ENCODE measurements around the gene ZNF773. TPM values are rescaled to one million over a fixed set of nuclear protein-coding genes. Genes with fewer than 3 reads are reported as not detected.
"Not testable (repeated sequence)": the region's sequence is repeated elsewhere in the genome, so short reads cannot be mapped to it uniquely, and the experiment has no call there.

Gene ZNF773
- 13.9 TPM for total RNA-seq (ENCODE audit: unreplicated experiment)
- long read RNA-seq, transcript ZNF773-204 (4 exons, 2,019 nt) = major isoform, 9 of 12 reads
- long read RNA-seq, partial matches to known transcripts = 0 of 12 reads
- long read RNA-seq, other reads (novel, unspliced or antisense) = 1 of 12 reads

DNA sequence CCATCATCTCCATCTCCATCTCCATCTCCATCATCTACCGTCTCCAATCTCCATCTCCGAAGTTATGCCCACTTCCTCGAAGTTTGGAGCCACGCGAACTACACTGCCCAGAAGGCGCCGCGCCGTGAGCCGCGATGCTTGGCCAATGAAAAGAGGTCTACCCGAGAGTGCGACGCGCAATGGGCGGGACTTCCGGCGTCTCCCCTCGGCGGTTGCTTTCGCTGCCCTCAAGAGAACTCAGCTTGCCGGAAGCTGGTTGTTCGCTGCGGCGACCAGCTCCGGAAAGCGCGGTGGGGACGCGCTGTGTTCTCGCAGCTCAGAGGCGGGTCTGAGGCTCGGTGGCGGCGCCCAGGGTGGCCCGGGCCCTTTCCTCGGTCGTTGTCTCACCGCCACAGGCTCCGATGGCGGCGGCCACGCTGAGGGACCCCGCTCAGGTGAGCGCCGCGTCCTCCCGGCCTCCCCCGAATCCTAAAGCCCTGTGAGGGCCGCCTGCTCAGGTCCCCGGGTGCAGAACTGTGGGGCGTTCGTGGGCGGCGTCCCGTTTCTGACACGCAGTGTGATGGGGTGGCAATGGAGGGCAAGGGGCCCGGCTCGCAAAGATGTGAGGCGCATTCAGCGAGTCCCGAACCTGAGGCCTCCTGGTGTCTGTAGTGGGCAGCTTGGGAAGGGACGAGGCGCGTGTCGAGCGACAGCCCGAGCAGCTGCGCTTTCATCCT lies at the start of gene ZNF773:
ZNF773 (plus strand) TSS at position 259 of the 716 bp plus-strand sequence; CDS start at position 402, 143 bp downstream.
- peak within 1 kb of the TSS; percentile 92 for H3K4me3 Mint-ChIP-seq (ENCODE audit: unreplicated experiment)
- not testable (repeated sequence) for H3K27me3 Mint-ChIP-seq (ENCODE audit: unreplicated experiment); H3K4me1 Mint-ChIP-seq (ENCODE audit: low read depth, unreplicated experiment); H3K9me3 Mint-ChIP-seq (ENCODE audit: unreplicated experiment)
- peak; percentile 98 for DNase-seq
- H3K36me3 Mint-ChIP-seq (ENCODE audit: unreplicated experiment) = peaks cover 30% of the 10 kb centered on the region
- H3K27ac Mint-ChIP-seq (ENCODE audit: unreplicated experiment) = peak within 1 kb of the TSS; percentile 40

DNA sequence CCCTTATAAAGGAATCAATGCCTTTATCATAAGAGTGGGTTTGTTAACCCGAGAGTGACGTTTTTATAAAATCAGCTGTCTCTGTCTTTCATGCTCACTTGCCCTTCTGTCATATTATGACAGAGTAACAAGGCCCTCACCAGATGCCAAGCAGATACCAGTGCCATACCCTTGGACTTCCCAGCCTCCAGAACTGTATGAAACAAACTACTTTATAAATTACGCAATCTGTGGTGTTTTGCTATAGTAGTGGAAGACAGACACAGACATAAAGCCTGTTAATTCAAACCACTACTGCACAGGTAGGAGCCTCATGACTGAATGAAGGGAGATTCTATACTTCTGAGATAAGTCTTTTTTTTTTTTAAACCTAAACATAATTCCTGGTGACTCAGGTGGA lies 47.4 kb upstream of the ZNF773 start:
- Mint-ChIP-seq H3K27ac (ENCODE audit: unreplicated experiment) (no peak overlapping the region), H3K27me3 (ENCODE audit: unreplicated experiment) (no peaks in the 10 kb centered on the region), H3K4me3 (ENCODE audit: unreplicated experiment) (no peak overlapping the region), H3K36me3 (ENCODE audit: unreplicated experiment) (peaks cover 5% of the 10 kb centered on the region), H3K9me3 (ENCODE audit: unreplicated experiment) (peaks cover 1% of the 10 kb centered on the region), H3K4me1 (ENCODE audit: low read depth, unreplicated experiment) (no peaks in the 10 kb centered on the region)
- TF ChIP-seq, protein P1, sequence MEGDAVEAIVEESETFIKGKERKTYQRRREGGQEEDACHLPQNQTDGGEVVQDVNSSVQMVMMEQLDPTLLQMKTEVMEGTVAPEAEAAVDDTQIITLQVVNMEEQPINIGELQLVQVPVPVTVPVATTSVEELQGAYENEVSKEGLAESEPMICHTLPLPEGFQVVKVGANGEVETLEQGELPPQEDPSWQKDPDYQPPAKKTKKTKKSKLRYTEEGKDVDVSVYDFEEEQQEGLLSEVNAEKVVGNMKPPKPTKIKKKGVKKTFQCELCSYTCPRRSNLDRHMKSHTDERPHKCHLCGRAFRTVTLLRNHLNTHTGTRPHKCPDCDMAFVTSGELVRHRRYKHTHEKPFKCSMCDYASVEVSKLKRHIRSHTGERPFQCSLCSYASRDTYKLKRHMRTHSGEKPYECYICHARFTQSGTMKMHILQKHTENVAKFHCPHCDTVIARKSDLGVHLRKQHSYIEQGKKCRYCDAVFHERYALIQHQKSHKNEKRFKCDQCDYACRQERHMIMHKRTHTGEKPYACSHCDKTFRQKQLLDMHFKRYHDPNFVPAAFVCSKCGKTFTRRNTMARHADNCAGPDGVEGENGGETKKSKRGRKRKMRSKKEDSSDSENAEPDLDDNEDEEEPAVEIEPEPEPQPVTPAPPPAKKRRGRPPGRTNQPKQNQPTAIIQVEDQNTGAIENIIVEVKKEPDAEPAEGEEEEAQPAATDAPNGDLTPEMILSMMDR (IDR thresholded peaks at IDR 0.05; ENCODE audit: partially characterized antibody, unreplicated experiment) = no peak
- no peak for DNase-seq

DNA sequence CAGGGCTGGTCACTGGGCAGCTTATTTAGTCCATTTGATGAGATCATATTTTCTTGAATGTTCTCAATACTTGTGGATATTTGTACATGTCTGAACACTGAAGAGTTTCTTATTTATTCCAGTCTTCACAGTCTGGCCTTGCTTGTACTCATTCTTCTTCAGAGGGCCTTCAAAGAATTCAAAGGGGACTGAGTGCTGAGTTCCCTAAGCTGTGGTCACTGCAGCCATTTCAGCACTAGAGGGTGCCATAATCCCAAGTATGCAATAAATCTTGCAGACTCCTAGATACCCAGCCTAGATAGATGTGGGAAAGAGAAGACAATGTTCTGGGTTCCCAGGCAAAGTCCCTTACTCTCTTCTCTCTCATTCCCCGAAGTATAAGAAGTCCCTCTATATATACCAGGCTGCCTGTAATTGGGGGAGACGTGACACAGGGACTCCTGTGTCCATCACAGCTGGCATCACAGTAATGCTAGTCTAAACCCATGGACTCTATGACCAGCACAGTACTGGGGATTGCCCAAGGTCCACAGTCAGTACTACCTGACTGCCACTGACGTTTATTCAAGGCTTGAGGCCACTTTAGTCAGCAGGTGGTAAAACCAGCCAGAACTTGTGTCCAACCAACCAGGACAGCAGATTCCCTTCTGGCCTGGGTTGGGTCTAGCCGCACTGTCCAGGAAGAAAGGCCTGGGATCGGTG lies 33.9 kb upstream of the ZNF773 start:
- DNase-seq = peak; percentile 15
- TF ChIP-seq, protein P1 (IDR thresholded peaks at IDR 0.05; ENCODE audit: partially characterized antibody, unreplicated experiment) = no peak
- Mint-ChIP-seq H3K4me1 (ENCODE audit: low read depth, unreplicated experiment) (no peaks in the 10 kb centered on the region), H3K36me3 (ENCODE audit: unreplicated experiment) (peaks cover 43% of the 10 kb centered on the region), H3K27me3 (ENCODE audit: unreplicated experiment) (no peaks in the 10 kb centered on the region), H3K9me3 (ENCODE audit: unreplicated experiment) (peaks cover 20% of the 10 kb centered on the region), H3K27ac (ENCODE audit: unreplicated experiment) (no peak overlapping the region), H3K4me3 (ENCODE audit: unreplicated experiment) (no peak overlapping the region)

DNA sequence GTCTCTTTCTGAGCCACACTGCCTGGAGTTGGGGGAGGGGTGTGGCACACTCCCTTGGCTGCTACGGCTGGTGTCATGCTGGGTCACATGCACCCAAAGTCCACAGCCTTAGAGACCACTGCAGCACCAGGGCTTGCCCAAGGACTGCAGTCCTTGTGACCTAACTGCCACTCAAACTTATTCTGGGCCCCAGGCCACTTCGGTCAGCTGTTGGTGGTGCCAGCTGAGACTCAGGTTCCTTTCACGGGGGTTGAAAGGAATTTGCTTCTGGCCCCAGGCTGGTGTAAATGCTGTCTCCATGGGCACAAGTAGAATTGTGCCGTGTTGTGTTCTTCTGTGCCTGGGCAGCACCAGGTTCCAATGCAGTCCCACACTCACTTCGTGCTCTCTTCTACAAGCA lies 33.2 kb upstream of the ZNF773 start:
- H3K27ac Mint-ChIP-seq (ENCODE audit: unreplicated experiment) = no peak overlapping the region
- no peaks in the 10 kb centered on the region for H3K4me1 Mint-ChIP-seq (ENCODE audit: low read depth, unreplicated experiment)
- peaks cover 16% of the 10 kb centered on the region for H3K9me3 Mint-ChIP-seq (ENCODE audit: unreplicated experiment)
- H3K36me3 Mint-ChIP-seq (ENCODE audit: unreplicated experiment) = peaks cover 48% of the 10 kb centered on the region
- no peaks in the 10 kb centered on the region for H3K27me3 Mint-ChIP-seq (ENCODE audit: unreplicated experiment)
- TF ChIP-seq, protein P1 (IDR thresholded peaks at IDR 0.05; ENCODE audit: partially characterized antibody, unreplicated experiment) = no peak
- no peak for DNase-seq
- no peak overlapping the region for H3K4me3 Mint-ChIP-seq (ENCODE audit: unreplicated experiment)

DNA sequence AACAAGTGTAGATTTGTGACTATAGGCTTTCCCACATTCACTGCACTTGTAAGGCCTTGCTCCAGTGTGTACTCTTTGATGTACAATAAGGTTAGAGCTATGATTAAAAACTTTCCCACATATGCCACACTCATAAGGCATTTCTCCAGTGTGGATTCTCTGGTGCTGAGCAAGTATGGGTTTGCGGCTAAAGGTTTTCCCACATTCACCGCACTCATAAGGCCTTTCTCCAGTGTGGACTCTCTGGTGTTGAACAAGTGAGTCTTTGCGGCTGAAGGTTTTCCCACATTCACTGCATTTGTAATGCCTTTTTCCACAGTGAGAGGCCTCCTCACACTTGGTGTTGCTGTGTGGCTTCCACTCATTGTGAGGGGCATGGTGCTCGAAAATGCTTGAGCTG lies 26.1 kb upstream of the ZNF773 start:
- Mint-ChIP-seq H3K27me3 (ENCODE audit: unreplicated experiment) (peaks cover 3% of the 10 kb centered on the region), H3K36me3 (ENCODE audit: unreplicated experiment) (peaks cover 78% of the 10 kb centered on the region), H3K9me3 (ENCODE audit: unreplicated experiment) (peaks cover 49% of the 10 kb centered on the region), H3K4me3 (ENCODE audit: unreplicated experiment) (no peak overlapping the region), H3K4me1 (ENCODE audit: low read depth, unreplicated experiment) (no peaks in the 10 kb centered on the region), H3K27ac (ENCODE audit: unreplicated experiment) (no peak overlapping the region)
- TF ChIP-seq, protein P1 (IDR thresholded peaks at IDR 0.05; ENCODE audit: partially characterized antibody, unreplicated experiment) = no peak
- no peak for DNase-seq
